A549 (cell line): ENCODE results near the gene EXTL1.

ENCODE experiments used
- CBX2 ChIP-seq: fragments of 200-600 bp; sonication (generic); IDR thresholded peaks from 2 replicates; pipeline ENCODE4 v1.6.1; 2016; ENCODE audit warnings: low read depth, mild to moderate bottlenecking, borderline replicate concordance
- CBX8 ChIP-seq: fragments of 200-600 bp; sonication (generic); IDR thresholded peaks from 2 replicates; pipeline ENCODE4 v1.6.1; 2016
- HOXB5 ChIP-seq: fragments of 250-450 bp; sonication (Bioruptor Pico); IDR thresholded peaks from 2 replicates; pipeline ENCODE4 v1.5.0; 2020; ENCODE audit warnings: mild to moderate bottlenecking, moderate library complexity
- POLR2A ChIP-seq: IDR thresholded peaks from 2 replicates; pipeline ENCODE4 v1.6.1; 2012; ENCODE audit warnings: mild to moderate bottlenecking, low read length
- POLR2AphosphoS2 ChIP-seq: conservative IDR thresholded peaks from 2 replicates; pipeline ENCODE4 v1.6.1; 2012; ENCODE audit warnings: low read length, improper control_type of control experiment, inconsistent platforms
- RAD21 ChIP-seq, 2 experiments: fragments of >200 bp in 1 of 2; sonication (Bioruptor Twin) in 1 of 2; formaldehyde crosslinking in 1 of 2; IDR thresholded peaks in 1 of 2; conservative IDR thresholded peaks in 1 of 2; 2 replicates in 1 of 2; 3 replicates in 1 of 2; pipeline ENCODE4 v1.6.1; 2012 to 2018; ENCODE audit warnings: inconsistent platforms in 1 of 2
- SMC3 ChIP-seq: fragments of >200 bp; sonication (Bioruptor Twin); formaldehyde crosslinking; IDR thresholded peaks from 3 replicates; pipeline ENCODE4 v1.6.1; 2018; ENCODE audit warnings: inconsistent platforms
- TFCP2L1 ChIP-seq: fragments of 250-450 bp; sonication (Bioruptor Pico); IDR thresholded peaks from 2 replicates; pipeline ENCODE4 v1.5.0; 2021; ENCODE audit warnings: mild to moderate bottlenecking
- ZC3H11A ChIP-seq: fragments of 450-650 bp; IDR thresholded peaks from 2 replicates; pipeline ENCODE4 v1.6.1; 2014; ENCODE audit warnings: antibody characterized with exemption, mild to moderate bottlenecking
- TF ChIP-seq, protein P1 (sequence below): fragments of >200 bp; sonication (Bioruptor Twin); formaldehyde crosslinking; IDR thresholded peaks from 3 replicates; pipeline ENCODE4 v1.5.1; 2016
- TF ChIP-seq, protein P2 (sequence below): IDR thresholded peaks from 2 replicates; pipeline ENCODE4 v1.6.1; 2012

DNA sequence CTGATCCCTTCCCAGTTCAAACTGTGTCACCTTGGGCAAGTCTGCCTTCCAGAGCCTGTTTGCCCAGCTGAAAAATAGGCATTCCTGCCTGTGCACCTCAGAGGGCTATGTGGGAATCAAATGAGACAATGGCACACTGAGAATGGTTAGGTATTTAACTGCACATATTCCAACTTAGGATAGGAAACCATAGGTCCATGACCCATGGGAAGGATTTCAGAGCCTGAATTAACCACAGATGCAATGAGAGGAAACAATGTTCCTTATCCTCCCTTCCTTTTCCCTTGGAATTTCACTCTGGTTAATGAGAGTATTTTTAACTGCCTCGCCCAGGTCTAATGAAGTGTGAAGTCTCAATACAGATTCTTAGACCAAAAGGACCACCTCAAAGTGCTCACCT is 36.4 kb upstream of the EXTL1 start:
- no peak for TF ChIP-seq CBX2
- TF ChIP-seq CBX8, result no peak
- TF ChIP-seq POLR2A, result no peak
- no peak for TF ChIP-seq TFCP2L1
- TF ChIP-seq POLR2AphosphoS2, result no peak
- TF ChIP-seq, protein P1, sequence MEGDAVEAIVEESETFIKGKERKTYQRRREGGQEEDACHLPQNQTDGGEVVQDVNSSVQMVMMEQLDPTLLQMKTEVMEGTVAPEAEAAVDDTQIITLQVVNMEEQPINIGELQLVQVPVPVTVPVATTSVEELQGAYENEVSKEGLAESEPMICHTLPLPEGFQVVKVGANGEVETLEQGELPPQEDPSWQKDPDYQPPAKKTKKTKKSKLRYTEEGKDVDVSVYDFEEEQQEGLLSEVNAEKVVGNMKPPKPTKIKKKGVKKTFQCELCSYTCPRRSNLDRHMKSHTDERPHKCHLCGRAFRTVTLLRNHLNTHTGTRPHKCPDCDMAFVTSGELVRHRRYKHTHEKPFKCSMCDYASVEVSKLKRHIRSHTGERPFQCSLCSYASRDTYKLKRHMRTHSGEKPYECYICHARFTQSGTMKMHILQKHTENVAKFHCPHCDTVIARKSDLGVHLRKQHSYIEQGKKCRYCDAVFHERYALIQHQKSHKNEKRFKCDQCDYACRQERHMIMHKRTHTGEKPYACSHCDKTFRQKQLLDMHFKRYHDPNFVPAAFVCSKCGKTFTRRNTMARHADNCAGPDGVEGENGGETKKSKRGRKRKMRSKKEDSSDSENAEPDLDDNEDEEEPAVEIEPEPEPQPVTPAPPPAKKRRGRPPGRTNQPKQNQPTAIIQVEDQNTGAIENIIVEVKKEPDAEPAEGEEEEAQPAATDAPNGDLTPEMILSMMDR, result no peak
- TF ChIP-seq RAD21 (conservative IDR thresholded peaks at IDR 0.05 in 1 of 2, IDR thresholded peaks at IDR 0.05 in 1 of 2), result no peak
- TF ChIP-seq, protein P2, sequence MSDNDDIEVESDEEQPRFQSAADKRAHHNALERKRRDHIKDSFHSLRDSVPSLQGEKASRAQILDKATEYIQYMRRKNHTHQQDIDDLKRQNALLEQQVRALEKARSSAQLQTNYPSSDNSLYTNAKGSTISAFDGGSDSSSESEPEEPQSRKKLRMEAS, result no peak
- TF ChIP-seq HOXB5 (CRISPR knock-in tag), result no peak
- no peak for TF ChIP-seq SMC3
- no peak for TF ChIP-seq ZC3H11A
